Skeletal muscle tissue (tissue), 4 donors: ENCODE data around the gene LAMB4. TPM values are rescaled to one million over a fixed set of nuclear protein-coding genes. Genes with fewer than 3 reads are reported as not detected.

Experiments
- H3K27ac ChIP-seq: one replicate; pipeline ENCODE4 v1.7.0; 2013; ENCODE audit warnings: mild to moderate bottlenecking, low read depth, low read length, inconsistent platforms
- H3K27me3 ChIP-seq, 3 donors: one replicate each; pipeline ENCODE4 v1.7.0; 2013; ENCODE audit warnings: low read length in 3 of 3; ENCODE audit not compliant: control insufficient read depth in 3 of 3, insufficient read depth in 3 of 3
- H3K36me3 ChIP-seq, 3 donors: one replicate each; pipeline ENCODE4 v1.7.0; 2013; ENCODE audit warnings: low read length in 3 of 3; ENCODE audit not compliant: control insufficient read depth in 3 of 3, insufficient read depth in 3 of 3
- H3K4me1 ChIP-seq, 3 donors: one replicate each; pipeline ENCODE4 v1.7.0; 2013; ENCODE audit warnings: low read length in 3 of 3, mild to moderate bottlenecking in 3 of 3; ENCODE audit not compliant: control insufficient read depth in 3 of 3, insufficient read depth in 3 of 3
- H3K4me3 ChIP-seq, 3 donors: one replicate each; pipeline ENCODE4 v1.7.0; 2013; ENCODE audit warnings: low read length in 3 of 3
- H3K9ac ChIP-seq, 3 donors: one replicate each; pipeline ENCODE4 v1.7.0; 2013; ENCODE audit warnings: low read length in 3 of 3, mild to moderate bottlenecking in 3 of 3, moderate library complexity in 2 of 3, low read depth in 1 of 3
- H3K9me3 ChIP-seq, 3 donors: one replicate each; pipeline ENCODE4 v1.7.0; 2013; ENCODE audit warnings: low read length in 3 of 3; ENCODE audit not compliant: control insufficient read depth in 3 of 3
- total RNA-seq: library from RNA; depleted of rRNA; stranded (reverse); fragments of >200 nt; gene quantifications from one replicate; pipeline ENCODE4 v1.2.3, GENCODE V29; 2014
- donor health status: Osteomylitis.

LAMB4 gene
- total RNA-seq, 1 donor from 2014 or later: under 0.01 TPM

DNA sequence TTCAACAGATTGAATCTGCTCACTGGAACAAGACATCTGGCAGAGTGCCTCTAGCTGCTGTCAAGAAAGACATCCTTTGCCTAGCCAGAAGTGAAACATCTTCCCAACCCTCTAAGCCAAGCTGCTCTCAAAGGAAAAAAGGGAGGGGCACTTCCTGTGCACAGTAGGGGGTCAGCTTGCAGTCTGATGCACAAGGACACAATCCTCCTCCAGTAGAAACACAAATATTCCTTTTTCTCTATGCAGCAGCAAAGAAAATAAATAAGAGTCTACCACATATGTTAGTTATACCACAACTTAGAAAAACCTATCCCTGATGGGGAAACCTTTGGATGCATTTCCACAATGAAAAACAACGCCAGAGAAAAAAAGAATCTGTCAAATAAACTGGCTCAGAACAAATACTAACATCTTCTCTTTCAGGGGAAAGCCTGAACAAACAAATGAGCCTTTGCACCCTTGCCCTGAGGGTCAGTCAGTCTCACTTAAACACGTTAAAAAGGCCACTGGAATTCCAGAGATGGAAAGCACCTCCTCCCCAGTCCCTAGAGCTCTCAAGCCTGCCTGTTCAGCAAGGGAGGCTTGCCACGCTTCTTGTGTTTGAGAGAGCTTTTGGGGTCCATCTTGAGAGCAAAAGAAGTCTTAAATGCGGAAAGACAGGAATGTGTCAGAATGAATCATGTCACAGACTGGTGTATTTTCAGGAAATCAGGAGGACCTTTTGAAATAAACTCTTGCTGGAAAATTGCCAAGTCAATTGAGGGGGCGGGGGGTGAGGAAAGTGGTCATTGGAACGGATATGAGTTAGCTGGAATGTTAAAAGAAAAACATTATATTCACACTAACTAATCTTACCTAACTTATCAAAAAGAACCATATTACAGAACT lies 134.7 kb downstream of the LAMB4 start:
- Histone ChIP-seq H3K4me3 (no peak overlapping the region), H3K27ac (peak overlapping the region; percentile 36), H3K4me1 (peaks cover 4 to 12% (median 6%) of the 10 kb centered on the region in 3 donors), H3K36me3 (no peaks in the 10 kb centered on the region), H3K9me3 (no peaks in the 10 kb centered on the region), H3K27me3 (peaks cover 0 to 3% (median 0%) of the 10 kb centered on the region in 3 donors), H3K9ac (no peak overlapping the region)

DNA sequence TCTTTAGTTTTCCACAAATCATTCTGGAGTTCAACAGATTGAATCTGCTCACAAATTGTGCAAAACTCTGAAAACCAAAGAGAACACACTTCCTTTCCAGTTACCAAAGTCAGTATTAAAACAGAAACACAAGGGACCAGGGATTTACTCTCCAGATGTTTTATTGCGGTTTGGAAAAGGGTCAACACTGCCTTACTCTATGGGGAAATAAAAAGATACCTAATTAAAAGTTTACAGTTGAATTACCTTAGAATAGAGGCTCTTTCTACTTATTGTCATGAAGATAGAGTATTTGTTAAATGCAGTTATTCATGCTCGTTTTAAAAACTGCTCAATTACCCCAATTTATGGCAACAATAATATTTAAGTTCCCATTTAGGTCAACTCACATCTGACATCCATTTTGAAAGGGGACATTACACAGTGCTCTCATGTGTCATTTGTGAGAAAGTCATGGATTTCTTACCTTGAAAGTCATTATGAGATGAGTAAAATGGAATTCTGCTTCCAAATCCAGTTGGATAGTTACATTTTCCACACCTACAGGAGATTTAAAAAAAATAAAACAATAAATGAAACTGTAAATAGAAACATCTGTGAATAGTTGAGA lies 135.6 kb downstream of the LAMB4 start:
- peaks cover 4 to 12% (median 9%) of the 10 kb centered on the region in 3 donors for H3K4me1 ChIP-seq
- H3K27ac ChIP-seq: no peak overlapping the region
- no peak overlapping the region for H3K4me3 ChIP-seq
- H3K9ac ChIP-seq: no peak overlapping the region
- peaks cover 0 to 3% (median 0%) of the 10 kb centered on the region in 3 donors for H3K27me3 ChIP-seq
- H3K36me3 ChIP-seq: no peaks in the 10 kb centered on the region
- H3K9me3 ChIP-seq: no peaks in the 10 kb centered on the region

DNA sequence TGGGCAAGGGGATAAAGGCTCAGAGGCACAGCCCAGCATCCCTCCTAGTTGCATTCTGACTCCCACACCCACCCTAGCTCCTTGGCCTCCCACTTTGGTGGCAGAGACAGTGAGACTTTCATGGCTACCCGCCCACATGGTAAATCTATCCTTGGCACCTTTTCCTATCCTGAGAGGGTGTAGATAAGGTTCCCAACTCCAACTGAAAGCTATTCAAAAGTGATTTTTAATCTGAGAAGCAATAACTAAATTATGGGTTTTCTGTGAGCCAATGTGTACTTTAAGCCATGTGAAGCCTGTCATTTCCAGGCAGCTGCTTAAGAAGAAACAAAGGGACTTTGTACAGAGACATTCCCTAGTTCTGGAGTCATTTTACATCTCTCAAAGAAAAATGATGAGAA lies 136.3 kb downstream of the LAMB4 start:
- no peaks in the 10 kb centered on the region for H3K9me3 ChIP-seq
- no peak overlapping the region for H3K4me3 ChIP-seq
- peaks cover 0 to 3% (median 0%) of the 10 kb centered on the region in 3 donors for H3K27me3 ChIP-seq
- H3K4me1 ChIP-seq: peaks cover 4 to 11% (median 9%) of the 10 kb centered on the region in 3 donors
- no peak overlapping the region for H3K9ac ChIP-seq
- H3K36me3 ChIP-seq: no peaks in the 10 kb centered on the region
- H3K27ac ChIP-seq: no peak overlapping the region

DNA sequence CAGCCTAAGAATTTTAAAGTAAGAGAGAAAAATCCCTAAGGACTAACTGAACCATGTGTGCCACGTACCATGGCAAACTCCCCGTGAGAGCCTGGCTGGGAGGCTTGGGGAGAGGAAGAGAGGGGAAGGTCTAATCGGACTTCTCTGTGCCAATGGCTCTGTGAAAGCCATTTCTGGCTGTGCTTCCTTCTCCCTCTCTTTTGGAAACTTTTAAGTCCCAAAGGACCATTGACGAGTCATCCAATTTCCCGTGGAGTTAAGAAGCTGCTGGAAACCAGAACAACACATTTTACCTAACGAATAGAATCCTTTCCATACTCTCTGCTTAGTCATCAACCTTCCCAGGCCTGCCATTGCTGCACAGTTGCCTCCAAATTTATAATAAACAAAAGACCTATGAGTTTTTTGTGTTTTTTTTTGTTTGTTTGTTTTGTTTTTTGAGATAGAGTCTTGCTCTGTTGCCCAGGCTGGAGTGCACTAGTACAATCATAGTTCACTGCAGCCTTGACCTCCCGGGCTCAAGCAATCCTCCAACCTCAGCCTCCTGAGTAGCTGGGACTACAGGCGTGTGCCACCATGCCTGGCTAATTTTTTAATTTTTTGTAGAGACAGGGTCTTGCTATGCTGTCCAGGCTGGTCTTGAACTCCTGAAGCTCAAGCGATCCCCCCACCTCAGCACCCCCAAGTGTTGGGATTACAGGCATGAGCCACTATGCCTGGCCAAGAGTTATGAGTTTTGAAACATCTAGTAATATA lies 140.4 kb downstream of the LAMB4 start:
- Histone ChIP-seq H3K4me3 (no peak overlapping the region), H3K9me3 (no peaks in the 10 kb centered on the region), H3K9ac (no peak overlapping the region), H3K27ac (no peak overlapping the region), H3K36me3 (peaks cover 0 to 3% (median 0%) of the 10 kb centered on the region in 3 donors), H3K4me1 (peaks cover 0 to 9% (median 5%) of the 10 kb centered on the region in 3 donors), H3K27me3 (peaks cover 0 to 3% (median 0%) of the 10 kb centered on the region in 3 donors)

DNA sequence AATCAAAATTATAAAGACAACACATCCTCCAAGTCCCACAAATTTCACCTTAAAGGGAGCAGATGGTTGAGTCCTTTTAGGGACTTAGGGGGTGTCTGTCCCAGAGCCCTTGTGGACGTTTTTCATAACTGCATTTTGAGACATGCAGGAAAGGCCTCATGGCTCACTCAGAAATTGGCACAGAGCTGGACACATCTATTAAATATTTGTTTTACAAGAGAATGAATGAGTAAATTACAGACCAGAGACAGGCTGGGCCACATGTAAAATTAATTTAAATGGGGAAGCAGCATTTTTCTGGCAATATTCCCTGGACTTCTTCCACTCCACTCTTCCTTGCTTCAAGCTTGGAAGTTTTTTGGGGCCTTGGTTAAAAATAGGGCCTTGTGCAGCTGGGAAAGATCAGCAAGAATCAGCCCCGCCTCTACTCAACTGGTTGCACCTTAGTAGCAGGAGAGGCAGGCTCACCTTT lies 147.2 kb downstream of the LAMB4 start:
- Histone ChIP-seq H3K9me3 (no peaks in the 10 kb centered on the region), H3K27ac (no peak overlapping the region), H3K4me3 (no peak overlapping the region), H3K4me1 (no peaks in the 10 kb centered on the region), H3K27me3 (no peaks in the 10 kb centered on the region), H3K9ac (no peak overlapping the region), H3K36me3 (no peaks in the 10 kb centered on the region)

DNA sequence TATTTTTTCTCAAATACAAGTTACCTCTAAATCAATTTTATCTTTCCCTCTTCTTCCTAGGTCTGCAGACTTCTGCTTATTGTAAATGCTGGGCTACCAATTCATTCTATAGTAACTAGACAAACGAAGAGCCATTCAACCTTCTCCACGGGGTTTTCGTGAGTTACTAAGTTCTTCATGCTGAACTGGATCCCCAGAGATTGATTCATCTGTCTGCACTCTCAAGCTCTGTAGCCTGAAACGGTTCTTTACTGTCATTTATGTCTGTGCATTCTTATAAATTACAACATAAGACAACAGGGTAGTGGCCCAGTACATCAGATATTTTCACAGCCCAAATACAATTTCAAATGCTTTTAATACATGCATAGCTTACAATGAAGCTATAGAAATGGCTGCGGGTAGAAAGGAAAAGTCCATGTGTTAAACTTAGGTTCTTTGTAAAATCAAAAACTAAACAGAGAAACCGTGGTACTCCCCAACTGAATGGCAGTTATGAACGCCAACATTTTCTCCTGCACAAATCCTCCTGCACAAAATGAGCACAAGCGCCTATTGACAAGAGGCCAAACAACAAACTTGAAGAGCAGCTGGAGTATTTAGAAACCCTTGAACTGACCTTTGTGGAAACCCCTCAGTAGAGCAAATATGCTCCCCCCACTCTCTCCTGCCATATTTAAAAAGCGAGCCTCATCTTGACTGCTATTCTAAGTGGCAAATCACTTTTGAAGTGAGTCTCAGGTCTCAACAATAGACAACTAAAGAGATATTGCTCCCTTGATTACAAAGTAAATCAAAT lies 147.9 kb downstream of the LAMB4 start:
- H3K4me1 ChIP-seq: no peaks in the 10 kb centered on the region
- no peaks in the 10 kb centered on the region for H3K36me3 ChIP-seq
- H3K9ac ChIP-seq: no peak overlapping the region
- no peak overlapping the region for H3K4me3 ChIP-seq
- no peak overlapping the region for H3K27ac ChIP-seq
- H3K9me3 ChIP-seq: no peaks in the 10 kb centered on the region
- H3K27me3 ChIP-seq: no peaks in the 10 kb centered on the region

DNA sequence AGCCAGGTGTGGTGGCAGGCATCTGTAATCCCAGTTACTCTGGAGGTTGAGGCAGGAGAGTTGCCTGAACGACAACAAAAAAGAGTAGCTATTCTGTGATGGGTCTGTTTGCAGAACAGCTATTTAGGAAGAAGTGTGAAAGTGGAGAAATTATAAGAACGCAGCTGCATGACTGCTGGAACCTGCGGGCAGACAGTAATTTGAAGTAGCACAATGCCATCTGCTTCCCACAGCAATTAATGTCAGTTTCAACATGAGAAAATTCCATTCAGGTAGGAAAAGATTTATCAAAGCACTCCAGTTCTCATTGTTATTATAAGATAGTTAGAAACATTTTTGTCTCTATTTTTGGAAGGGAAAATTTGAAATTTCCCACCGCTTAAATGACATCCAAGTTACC lies 148.7 kb downstream of the LAMB4 start:
- Histone ChIP-seq H3K36me3 (peaks cover 0 to under 1% (median 0%) of the 10 kb centered on the region in 3 donors), H3K9me3 (no peaks in the 10 kb centered on the region), H3K27ac (no peak overlapping the region), H3K9ac (no peak overlapping the region), H3K4me1 (no peaks in the 10 kb centered on the region), H3K4me3 (no peak overlapping the region), H3K27me3 (no peaks in the 10 kb centered on the region)

DNA sequence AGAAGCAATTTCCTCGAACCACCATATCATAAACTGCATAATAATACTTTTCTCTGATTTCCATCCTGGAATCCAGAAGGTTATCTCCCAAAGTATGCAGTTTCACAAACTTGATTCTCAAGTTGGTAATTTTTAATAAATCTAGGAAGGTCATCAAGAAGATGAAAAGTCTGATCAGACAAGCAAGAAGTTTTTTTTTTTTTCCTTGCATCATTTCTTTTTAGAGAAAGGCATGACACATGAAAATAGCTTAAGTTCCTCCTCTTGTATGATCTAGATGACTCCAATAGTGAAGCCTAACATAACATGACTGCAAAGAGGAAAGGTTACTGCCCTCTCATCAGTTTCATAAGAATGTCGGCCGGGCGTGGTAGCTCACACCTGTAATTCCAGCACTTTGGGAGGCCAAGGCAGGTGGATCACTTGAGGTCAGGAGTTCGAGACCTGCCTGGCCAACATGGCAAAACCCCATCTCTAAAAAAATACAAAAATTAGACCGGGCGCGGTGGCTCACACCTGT lies 149.4 kb downstream of the LAMB4 start:
- H3K9ac ChIP-seq: no peak overlapping the region
- no peaks in the 10 kb centered on the region for H3K9me3 ChIP-seq
- no peak overlapping the region for H3K27ac ChIP-seq
- H3K4me3 ChIP-seq: no peak overlapping the region
- no peaks in the 10 kb centered on the region for H3K4me1 ChIP-seq
- H3K36me3 ChIP-seq: peaks cover 0 to 3% (median 0%) of the 10 kb centered on the region in 3 donors
- no peaks in the 10 kb centered on the region for H3K27me3 ChIP-seq

DNA sequence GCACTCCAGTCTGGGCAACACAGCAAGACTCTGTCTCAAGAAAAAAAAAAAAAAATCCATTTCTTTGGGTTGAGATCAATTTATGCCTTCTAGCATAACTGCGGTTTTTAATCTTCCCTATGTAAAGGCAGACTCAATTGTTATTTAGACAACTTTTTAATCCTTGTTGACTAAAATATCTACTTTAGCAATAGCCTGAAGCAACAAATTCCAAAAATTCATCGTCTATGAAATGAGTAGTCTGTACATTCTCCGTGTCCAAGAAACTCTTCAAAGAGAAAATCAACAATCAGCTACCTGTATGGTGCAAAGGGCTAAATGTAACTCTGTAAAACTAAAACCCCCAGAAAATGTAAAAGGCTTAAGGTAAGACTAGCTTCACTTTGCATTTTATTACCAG lies 150.0 kb downstream of the LAMB4 start:
- no peaks in the 10 kb centered on the region for H3K4me1 ChIP-seq
- no peaks in the 10 kb centered on the region for H3K9me3 ChIP-seq
- H3K9ac ChIP-seq: no peak overlapping the region
- H3K36me3 ChIP-seq: peaks cover 0 to 6% (median 0%) of the 10 kb centered on the region in 3 donors
- no peak overlapping the region for H3K27ac ChIP-seq
- H3K27me3 ChIP-seq: no peaks in the 10 kb centered on the region
- H3K4me3 ChIP-seq: no peak overlapping the region
